Ovary (tissue), 3 donors: ENCODE data around the gene ADARB2.

Experiments
- POLR2A ChIP-seq: fragments of 450-650 bp; IDR thresholded peaks from one replicate; pipeline ENCODE4 v1.6.1; 2017; ENCODE audit warnings: antibody characterized with exemption, mild to moderate bottlenecking, moderate library complexity
- TF ChIP-seq, protein P1 (sequence below), 3 donors: fragments of 450-650 bp in 2 of 3; fragments of 200-600 bp in 1 of 3; IDR thresholded peaks; one replicate each; pipeline versions ENCODE4 v1.5.1 to v1.8.0; 2016 to 2022; ENCODE audit warnings: antibody characterized with exemption in 3 of 3, mild to moderate bottlenecking in 1 of 3
- donor health status: DM: no; HTN: no; CAD: no.

DNA sequence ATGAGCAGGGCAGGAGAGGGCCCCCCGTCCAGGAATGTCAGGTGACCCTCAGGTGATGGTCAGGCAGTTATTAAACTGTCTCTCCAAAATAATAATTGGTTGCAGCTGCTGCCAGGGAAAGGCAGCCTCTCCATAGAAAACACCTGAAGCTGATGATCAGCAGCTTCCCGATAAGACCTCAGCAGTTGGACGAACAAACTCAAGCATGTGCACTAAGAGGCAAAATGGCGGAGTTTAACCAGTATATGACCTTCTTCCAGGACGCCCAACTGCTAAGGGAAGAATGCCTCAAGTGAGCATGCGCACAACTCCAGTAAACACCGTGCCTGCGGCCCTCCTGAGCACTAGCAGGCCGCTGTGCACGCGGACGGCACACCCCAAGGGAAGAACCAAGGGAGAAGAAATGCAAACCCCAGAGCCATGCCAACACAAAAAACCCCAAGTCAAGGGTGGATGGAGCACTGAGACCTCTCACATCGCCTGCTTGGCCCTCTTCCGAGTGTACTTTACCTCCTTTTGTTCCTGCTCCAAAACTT, 38.9 kb upstream of the ADARB2 start:
- TF ChIP-seq, protein P1, sequence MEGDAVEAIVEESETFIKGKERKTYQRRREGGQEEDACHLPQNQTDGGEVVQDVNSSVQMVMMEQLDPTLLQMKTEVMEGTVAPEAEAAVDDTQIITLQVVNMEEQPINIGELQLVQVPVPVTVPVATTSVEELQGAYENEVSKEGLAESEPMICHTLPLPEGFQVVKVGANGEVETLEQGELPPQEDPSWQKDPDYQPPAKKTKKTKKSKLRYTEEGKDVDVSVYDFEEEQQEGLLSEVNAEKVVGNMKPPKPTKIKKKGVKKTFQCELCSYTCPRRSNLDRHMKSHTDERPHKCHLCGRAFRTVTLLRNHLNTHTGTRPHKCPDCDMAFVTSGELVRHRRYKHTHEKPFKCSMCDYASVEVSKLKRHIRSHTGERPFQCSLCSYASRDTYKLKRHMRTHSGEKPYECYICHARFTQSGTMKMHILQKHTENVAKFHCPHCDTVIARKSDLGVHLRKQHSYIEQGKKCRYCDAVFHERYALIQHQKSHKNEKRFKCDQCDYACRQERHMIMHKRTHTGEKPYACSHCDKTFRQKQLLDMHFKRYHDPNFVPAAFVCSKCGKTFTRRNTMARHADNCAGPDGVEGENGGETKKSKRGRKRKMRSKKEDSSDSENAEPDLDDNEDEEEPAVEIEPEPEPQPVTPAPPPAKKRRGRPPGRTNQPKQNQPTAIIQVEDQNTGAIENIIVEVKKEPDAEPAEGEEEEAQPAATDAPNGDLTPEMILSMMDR (IDR thresholded peaks at IDR 0.05) = no peak
- no peak for TF ChIP-seq POLR2A
